IMR-90 (cell line): ENCODE measurements around the gene CHPT1.

Source experiments
- BHLHE40 ChIP-seq: fragments of 150-350 bp; IDR thresholded peaks from 2 replicates; pipeline ENCODE4 v1.6.1; 2016; ENCODE audit warnings: mild to moderate bottlenecking, low read depth, low read length
- CEBPB ChIP-seq: IDR thresholded peaks from 2 replicates; pipeline ENCODE4 v1.6.1; 2012; ENCODE audit warnings: low read depth, low read length, improper control_type of control experiment
- CHD1 ChIP-seq: IDR thresholded peaks from 2 replicates; pipeline ENCODE4 v1.6.1; 2012; ENCODE audit warnings: low read depth, low read length, improper control_type of control experiment
- FOS ChIP-seq: fragments of 150-350 bp; IDR thresholded peaks from 2 replicates; pipeline ENCODE4 v1.6.1; 2016; ENCODE audit warnings: low read depth, low read length
- MAFK ChIP-seq: IDR thresholded peaks from 2 replicates; pipeline ENCODE4 v1.6.1; 2012; ENCODE audit warnings: low read depth, low read length, improper control_type of control experiment
- MXI1 ChIP-seq: IDR thresholded peaks from 2 replicates; pipeline ENCODE4 v1.6.1; 2012; ENCODE audit warnings: low read depth, mild to moderate bottlenecking, low read length, moderate library complexity, borderline replicate concordance
- NFE2L2 ChIP-seq: fragments of 150-350 bp; IDR thresholded peaks from 2 replicates; pipeline ENCODE4 v1.6.1; 2016; ENCODE audit warnings: low read depth, mild to moderate bottlenecking, low read length
- POLR2A ChIP-seq: IDR thresholded peaks from 2 replicates; pipeline ENCODE4 v1.6.1; 2012; ENCODE audit warnings: mild to moderate bottlenecking, low read depth, low read length
- RAD21 ChIP-seq: IDR thresholded peaks from 2 replicates; pipeline ENCODE4 v1.6.1; 2012; ENCODE audit warnings: low read length, improper control_type of control experiment
- RFX5 ChIP-seq: IDR thresholded peaks from 2 replicates; pipeline ENCODE4 v1.8.0; 2012; ENCODE audit warnings: low read depth, mild to moderate bottlenecking, low read length, moderate library complexity
- SMC3 ChIP-seq: fragments of 150-350 bp; IDR thresholded peaks from 2 replicates; pipeline ENCODE4 v1.6.1; 2016; ENCODE audit warnings: low read depth, mild to moderate bottlenecking, antibody characterized with exemption, low read length, moderate library complexity
- TF ChIP-seq, protein P1 (sequence below): conservative IDR thresholded peaks from 2 replicates; pipeline ENCODE4 v1.5.1; 2012; ENCODE audit warnings: mild to moderate bottlenecking, low read depth, low read length, improper control_type of control experiment
- TF ChIP-seq, protein P2 (sequence below): fragments of 150-350 bp; IDR thresholded peaks from 2 replicates; pipeline ENCODE4 v1.6.1; 2017; ENCODE audit warnings: mild to moderate bottlenecking, antibody characterized with exemption, low read length, low read depth
- TF ChIP-seq, protein P3 (sequence below): fragments of 150-350 bp; IDR thresholded peaks from 2 replicates; pipeline ENCODE4 v1.6.1; 2016; ENCODE audit warnings: low read depth, mild to moderate bottlenecking, low read length, moderate library complexity, borderline replicate concordance

DNA sequence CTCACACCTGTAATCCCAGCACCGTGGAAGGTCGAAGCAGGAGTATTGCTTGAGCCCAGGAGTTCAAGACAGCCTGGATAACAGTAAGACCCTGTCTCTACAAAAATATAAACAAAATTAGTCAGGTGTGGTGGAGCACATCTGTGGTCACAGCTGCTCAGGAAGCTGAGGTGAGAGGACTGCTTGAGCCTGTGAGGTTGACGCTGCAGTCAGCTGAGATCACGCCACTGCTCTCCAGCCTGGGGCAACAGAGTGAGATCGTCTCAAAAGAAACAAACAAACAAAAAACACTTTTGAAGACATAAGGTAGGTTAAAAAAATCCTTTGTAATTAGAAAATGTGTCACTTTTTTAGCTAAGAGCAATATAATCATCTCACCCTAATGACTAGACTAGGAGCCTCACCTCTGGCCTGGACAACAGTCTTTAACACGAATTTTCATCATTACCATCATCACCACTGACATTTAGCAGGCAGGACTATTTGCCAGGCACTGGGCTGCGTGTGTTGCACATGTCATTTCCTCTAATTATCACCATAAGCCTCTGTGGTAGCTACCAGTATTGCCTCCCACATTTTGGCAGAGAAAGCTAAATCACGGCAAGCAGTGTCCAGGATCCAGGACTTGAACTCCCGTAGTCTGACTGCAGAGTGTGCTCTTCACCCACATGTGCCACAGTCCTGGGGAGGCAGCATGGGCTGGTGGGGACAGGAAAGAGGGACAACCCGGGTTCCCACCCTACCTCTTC is 46.5 kb downstream of the CHPT1 start:
- TF ChIP-seq, protein P1, sequence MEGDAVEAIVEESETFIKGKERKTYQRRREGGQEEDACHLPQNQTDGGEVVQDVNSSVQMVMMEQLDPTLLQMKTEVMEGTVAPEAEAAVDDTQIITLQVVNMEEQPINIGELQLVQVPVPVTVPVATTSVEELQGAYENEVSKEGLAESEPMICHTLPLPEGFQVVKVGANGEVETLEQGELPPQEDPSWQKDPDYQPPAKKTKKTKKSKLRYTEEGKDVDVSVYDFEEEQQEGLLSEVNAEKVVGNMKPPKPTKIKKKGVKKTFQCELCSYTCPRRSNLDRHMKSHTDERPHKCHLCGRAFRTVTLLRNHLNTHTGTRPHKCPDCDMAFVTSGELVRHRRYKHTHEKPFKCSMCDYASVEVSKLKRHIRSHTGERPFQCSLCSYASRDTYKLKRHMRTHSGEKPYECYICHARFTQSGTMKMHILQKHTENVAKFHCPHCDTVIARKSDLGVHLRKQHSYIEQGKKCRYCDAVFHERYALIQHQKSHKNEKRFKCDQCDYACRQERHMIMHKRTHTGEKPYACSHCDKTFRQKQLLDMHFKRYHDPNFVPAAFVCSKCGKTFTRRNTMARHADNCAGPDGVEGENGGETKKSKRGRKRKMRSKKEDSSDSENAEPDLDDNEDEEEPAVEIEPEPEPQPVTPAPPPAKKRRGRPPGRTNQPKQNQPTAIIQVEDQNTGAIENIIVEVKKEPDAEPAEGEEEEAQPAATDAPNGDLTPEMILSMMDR, result no peak
- TF ChIP-seq FOS, result no peak
- no peak for TF ChIP-seq POLR2A
- TF ChIP-seq RAD21, result no peak
- TF ChIP-seq, protein P2, sequence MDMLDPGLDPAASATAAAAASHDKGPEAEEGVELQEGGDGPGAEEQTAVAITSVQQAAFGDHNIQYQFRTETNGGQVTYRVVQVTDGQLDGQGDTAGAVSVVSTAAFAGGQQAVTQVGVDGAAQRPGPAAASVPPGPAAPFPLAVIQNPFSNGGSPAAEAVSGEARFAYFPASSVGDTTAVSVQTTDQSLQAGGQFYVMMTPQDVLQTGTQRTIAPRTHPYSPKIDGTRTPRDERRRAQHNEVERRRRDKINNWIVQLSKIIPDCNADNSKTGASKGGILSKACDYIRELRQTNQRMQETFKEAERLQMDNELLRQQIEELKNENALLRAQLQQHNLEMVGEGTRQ, result no peak
- no peak for TF ChIP-seq SMC3
- TF ChIP-seq BHLHE40, result no peak
- no peak for TF ChIP-seq MAFK
- TF ChIP-seq NFE2L2, result no peak
- no peak for TF ChIP-seq CHD1
- TF ChIP-seq, protein P3, sequence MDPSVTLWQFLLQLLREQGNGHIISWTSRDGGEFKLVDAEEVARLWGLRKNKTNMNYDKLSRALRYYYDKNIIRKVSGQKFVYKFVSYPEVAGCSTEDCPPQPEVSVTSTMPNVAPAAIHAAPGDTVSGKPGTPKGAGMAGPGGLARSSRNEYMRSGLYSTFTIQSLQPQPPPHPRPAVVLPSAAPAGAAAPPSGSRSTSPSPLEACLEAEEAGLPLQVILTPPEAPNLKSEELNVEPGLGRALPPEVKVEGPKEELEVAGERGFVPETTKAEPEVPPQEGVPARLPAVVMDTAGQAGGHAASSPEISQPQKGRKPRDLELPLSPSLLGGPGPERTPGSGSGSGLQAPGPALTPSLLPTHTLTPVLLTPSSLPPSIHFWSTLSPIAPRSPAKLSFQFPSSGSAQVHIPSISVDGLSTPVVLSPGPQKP, result no peak
- TF ChIP-seq CEBPB, result no peak
- no peak for TF ChIP-seq RFX5
- TF ChIP-seq MXI1, result no peak
